Astrocyte (in vitro differentiated cells and primary cell): ENCODE measurements around the gene KNSTRN. TPM values are rescaled to one million over a fixed set of nuclear protein-coding genes. Genes with fewer than 3 reads are reported as not detected.

Source experiments
- DNase-seq: peaks from one replicate; pipeline ENCODE4 v3.0.0-alpha.2; 2010; ENCODE audit warnings: low read depth
- FAIRE-seq: peaks from 2 replicates; lab custom pipeline; 2011; peaks lifted over from hg19 to GRCh38; lab: Jason Lieb, UNC
- H2AFZ ChIP-seq: 2 replicates; pipeline ENCODE4 v1.6.0; 2012; ENCODE audit warnings: low read depth, low read length, inconsistent platforms
- H3K27ac ChIP-seq: 2 replicates; pipeline ENCODE4 v1.5.1; 2011; ENCODE audit warnings: low read depth, low read length, inconsistent platforms
- H3K27me3 ChIP-seq: 2 replicates; pipeline ENCODE4 v1.6.0; 2011; ENCODE audit warnings: low read length, inconsistent platforms; ENCODE audit not compliant: insufficient read depth
- H3K36me3 ChIP-seq: 2 replicates; pipeline ENCODE4 v1.5.1; 2011; ENCODE audit warnings: low read length, inconsistent platforms; ENCODE audit not compliant: insufficient read depth
- H3K4me1 ChIP-seq: 2 replicates; pipeline ENCODE4 v1.5.1; 2011; ENCODE audit warnings: low read length, inconsistent platforms; ENCODE audit not compliant: insufficient read depth
- H3K4me2 ChIP-seq: 2 replicates; pipeline ENCODE4 v1.6.0; 2012; ENCODE audit warnings: low read length, inconsistent platforms
- H3K4me3 ChIP-seq: 2 replicates; pipeline ENCODE4 v1.5.1; 2011; ENCODE audit warnings: low read depth, mild to moderate bottlenecking, low read length, inconsistent platforms; ENCODE audit not compliant: insufficient read depth
- H3K79me2 ChIP-seq: 2 replicates; pipeline ENCODE4 v1.6.0; 2012; ENCODE audit warnings: mild to moderate bottlenecking, low read length, inconsistent platforms; ENCODE audit not compliant: insufficient read depth
- H3K9ac ChIP-seq: 2 replicates; pipeline ENCODE4 v1.6.0; 2012; ENCODE audit warnings: mild to moderate bottlenecking, low read length, inconsistent platforms
- H3K9me3 ChIP-seq: 2 replicates; pipeline ENCODE4 v1.5.1; 2012; ENCODE audit warnings: low read depth, mild to moderate bottlenecking, low read length, inconsistent platforms; ENCODE audit not compliant: insufficient read depth
- H4K20me1 ChIP-seq: 2 replicates; pipeline ENCODE4 v1.6.0; 2012; ENCODE audit warnings: low read length, inconsistent platforms; ENCODE audit not compliant: insufficient read depth
- H3K27ac Mint-ChIP-seq: one replicate; pipeline ENCODE4 v1.8.0; 2021; ENCODE audit warnings: mild to moderate bottlenecking, mixed read lengths; ENCODE audit not compliant: unreplicated experiment
- H3K27me3 Mint-ChIP-seq: one replicate; pipeline ENCODE4 v1.8.0; 2021; ENCODE audit warnings: low read depth, mixed read lengths; ENCODE audit not compliant: unreplicated experiment
- H3K36me3 Mint-ChIP-seq: one replicate; pipeline ENCODE4 v1.8.0; 2021; ENCODE audit warnings: low read depth, mixed read lengths; ENCODE audit not compliant: unreplicated experiment
- H3K4me1 Mint-ChIP-seq: one replicate; pipeline ENCODE4 v1.8.0; 2021; ENCODE audit warnings: low read depth, mixed read lengths; ENCODE audit not compliant: unreplicated experiment
- H3K4me3 Mint-ChIP-seq: one replicate; pipeline ENCODE4 v1.8.0; 2021; ENCODE audit warnings: mild to moderate bottlenecking, moderate library complexity, mixed read lengths; ENCODE audit not compliant: unreplicated experiment
- H3K9me3 Mint-ChIP-seq: one replicate; pipeline ENCODE4 v1.8.0; 2021; ENCODE audit warnings: mild to moderate bottlenecking, mixed read lengths; ENCODE audit not compliant: unreplicated experiment
- CTCF ChIP-seq: IDR thresholded peaks from 2 replicates; pipeline ENCODE4 v1.5.1; 2011; ENCODE audit warnings: low read depth, mild to moderate bottlenecking, inconsistent platforms, low read length, moderate library complexity; ENCODE audit not compliant: insufficient read depth
- EZH2 ChIP-seq: IDR thresholded peaks from 2 replicates; pipeline ENCODE4 v1.6.1; 2012; ENCODE audit warnings: mild to moderate bottlenecking, low read length, inconsistent platforms; ENCODE audit not compliant: insufficient read depth
- total RNA-seq: library from RNA; stranded (reverse); gene quantifications from 2 replicates; pipeline ENCODE4 v1.2.1, GENCODE V29; 2021

KNSTRN gene
- total RNA-seq, 1 donor from 2014 or later = 37.8 TPM

GRCh38 chr15:40347559-40348473, 34.7 kb upstream of the KNSTRN start:
- Histone ChIP-seq H3K4me1 (peaks cover 19% of the 10 kb centered on the region), H2AFZ (no peak overlapping the region), H3K36me3 (no peaks in the 10 kb centered on the region), H3K27ac (no peak overlapping the region), H3K9me3 (no peaks in the 10 kb centered on the region), H3K79me2 (no peaks in the 10 kb centered on the region), H3K4me2 (no peak overlapping the region), H3K4me3 (no peak overlapping the region), H3K27me3 (no peaks in the 10 kb centered on the region), H4K20me1 (no peaks in the 10 kb centered on the region), H3K9ac (no peak overlapping the region)
- Mint-ChIP-seq H3K27me3 (peaks cover 35% of the 10 kb centered on the region), H3K4me1 (peaks cover 15% of the 10 kb centered on the region), H3K27ac (no peak overlapping the region), H3K9me3 (peaks cover 2% of the 10 kb centered on the region), H3K4me3 (no peak overlapping the region), H3K36me3 (peaks cover 1% of the 10 kb centered on the region)
- FAIRE-seq (no peak), DNase-seq (no peak)
- TF ChIP-seq EZH2 (no peak), CTCF (no peak)

- Mint-ChIP-seq H3K4me3 (no peak overlapping the region), H3K36me3 (peaks cover 1% of the 10 kb centered on the region)
- FAIRE-seq = no peak
Measured at GRCh38 chr15:40348474-40348870, 34.0 kb upstream of the KNSTRN start.

More at GRCh38 chr15:40348474-40348870, 34.0 kb upstream of the KNSTRN start:
- H3K27ac ChIP-seq = no peak overlapping the region
- no peak overlapping the region for H3K9ac ChIP-seq
- H2AFZ ChIP-seq = no peak overlapping the region
- no peaks in the 10 kb centered on the region for H3K36me3 ChIP-seq
- no peak overlapping the region for H3K4me2 ChIP-seq
- H3K4me1 ChIP-seq = peaks cover 12% of the 10 kb centered on the region
- DNase-seq = no peak
- TF ChIP-seq CTCF (no peak), EZH2 (no peak)
- H3K27me3 Mint-ChIP-seq = peaks cover 38% of the 10 kb centered on the region
- no peaks in the 10 kb centered on the region for H3K79me2 ChIP-seq
- H3K9me3 Mint-ChIP-seq = peaks cover 2% of the 10 kb centered on the region
- H3K4me3 ChIP-seq = no peak overlapping the region
- no peak overlapping the region for H3K27ac Mint-ChIP-seq
- no peaks in the 10 kb centered on the region for H3K27me3 ChIP-seq
- H3K4me1 Mint-ChIP-seq = peaks cover 8% of the 10 kb centered on the region
- no peaks in the 10 kb centered on the region for H3K9me3 ChIP-seq
- H4K20me1 ChIP-seq = no peaks in the 10 kb centered on the region
